ENCODE results near the gene DLGAP5. TPM values are rescaled to one million over a fixed set of nuclear protein-coding genes. Genes with fewer than 3 reads are reported as not detected.

The DLGAP5 gene
- total RNA-seq, 1 experiment from 2014 or later = 118 TPM

- WGBS (ENCODE audit: extremely low coverage, insufficient read length, low lambda C conversion rate) = no CpG with 5 or more reads among the region's 2 CpGs
- no peak overlapping the region for H3K4me2 ChIP-seq (ENCODE audit: insufficient read depth, insufficient read length, low read length)
- no peak overlapping the region for H3T11ph ChIP-seq (ENCODE audit: low read length)
- H3K4ac ChIP-seq (ENCODE audit: low read depth, low read length) = no peak overlapping the region
- H2AK5ac ChIP-seq (ENCODE audit: insufficient read length, low read length) = no peak overlapping the region
- no peak overlapping the region for H3K56ac ChIP-seq (ENCODE audit: insufficient read length, low read depth, low read length)
- TF ChIP-seq CTCF (conservative IDR thresholded peaks at IDR 0.05) = no peak
- H3K9me3 ChIP-seq (ENCODE audit: control insufficient read depth, low read depth, low read length) = no peaks in the 10 kb centered on the region
- no peak overlapping the region for H3K9ac ChIP-seq (ENCODE audit: extremely low read depth, insufficient read length, low read length)
- no peak overlapping the region for H3K14ac ChIP-seq (ENCODE audit: insufficient read depth, low read length)
- H3K27me3 Mint-ChIP-seq (ENCODE audit: low read depth) = no peaks in the 10 kb centered on the region
- no peak overlapping the region for H3K27ac Mint-ChIP-seq
- H4K5ac ChIP-seq (ENCODE audit: insufficient read length, low read depth, low read length) = no peak overlapping the region
- H3K79me2 ChIP-seq (ENCODE audit: insufficient read depth, low read length) = no peaks in the 10 kb centered on the region
- H2AFZ ChIP-seq (ENCODE audit: low read length) = no peak overlapping the region
- H3K9me3 Mint-ChIP-seq = no peaks in the 10 kb centered on the region
- no peaks in the 10 kb centered on the region for H3K23me2 ChIP-seq (ENCODE audit: insufficient read length, low read depth, low read length, poor library complexity, severe bottlenecking)
- H2BK12ac ChIP-seq (ENCODE audit: insufficient read length, low read depth, low read length) = no peak overlapping the region
- no peak overlapping the region for H2BK120ac ChIP-seq (ENCODE audit: low read depth, low read length, poor library complexity, severe bottlenecking)
- H4K91ac ChIP-seq (ENCODE audit: insufficient read length, low read depth, low read length) = no peak overlapping the region
- DNase-seq = no peak
- H2BK15ac ChIP-seq (ENCODE audit: low read depth, low read length) = no peak overlapping the region
- no peak overlapping the region for H3K27ac ChIP-seq (ENCODE audit: insufficient read length, low read depth, low read length)
- H3K4me1 Mint-ChIP-seq = no peaks in the 10 kb centered on the region
- no peaks in the 10 kb centered on the region for H4K20me1 ChIP-seq (ENCODE audit: control insufficient read depth, insufficient read depth, insufficient read length)
- no peak overlapping the region for H4K8ac ChIP-seq (replicated peaks; ENCODE audit: insufficient read length, low read depth, low read length)
- H2BK20ac ChIP-seq (ENCODE audit: low read depth, low read length, poor library complexity, severe bottlenecking) = no peak overlapping the region
- peaks cover 29 to 75% (median 64%) of the 10 kb centered on the region in 3 experiments for H3K36me3 Mint-ChIP-seq (ENCODE audit: insufficient read depth in 1 of 3, low read depth in 3 of 3)
- no peaks in the 10 kb centered on the region for H3K4me1 ChIP-seq (ENCODE audit: insufficient read depth, low read length)
- no peak overlapping the region for H3K18ac ChIP-seq (ENCODE audit: insufficient read length, low read depth, low read length)
- no peak overlapping the region for H2BK5ac ChIP-seq (ENCODE audit: insufficient read length, low read length)
- H3K4me3 Mint-ChIP-seq = no peak overlapping the region
- H3K79me1 ChIP-seq (ENCODE audit: insufficient read depth, low read depth, low read length, poor library complexity, severe bottlenecking) = no peaks in the 10 kb centered on the region
- no peaks in the 10 kb centered on the region; the same call in 1 of the 2 replicates for H3K27me3 ChIP-seq (ENCODE audit: insufficient read depth, low read length)
- H3K23ac ChIP-seq (ENCODE audit: insufficient read length, low read depth, low read length) = no peak overlapping the region
Measured at GRCh38 chr14:55146425-55146824, 45.0 kb downstream of the DLGAP5 start.

Data from H9 (cell line).